OCI-LY3 (cell line): ENCODE data around the gene KCNMB1.

Experiments used
- CTCF ChIP-seq: fragments of 200-600, 300-600 bp; sonication (generic); IDR thresholded peaks from 2 replicates; pipeline ENCODE4 v1.5.1; 2014; ENCODE audit warnings: antibody characterized with exemption, low read length, low read depth
- EZH2phosphoT487 ChIP-seq: fragments of 200-600 bp; shearing (Covaris generic); IDR thresholded peaks from 2 replicates; pipeline ENCODE4 v1.6.1; 2018; ENCODE audit warnings: antibody characterized with exemption, mixed run types, low read depth

GRCh38 chr5:170347022-170347567 is 42.1 kb downstream of the KCNMB1 start:
- TF ChIP-seq CTCF, result no peak
- no peak for TF ChIP-seq EZH2phosphoT487
